Spleen (tissue), 11 donors: Measurements from ENCODE around the gene PPP4C. TPM values are rescaled to one million over a fixed set of nuclear protein-coding genes. Genes with fewer than 3 reads are reported as not detected.
"Not testable (repeated sequence)": the region's sequence is repeated elsewhere in the genome, so short reads cannot be mapped to it uniquely, and the experiment has no call there.

Experiments used
- DNase-seq: peaks from one replicate; pipeline ENCODE4 v3.0.0-alpha.2; 2020
- H3K27ac ChIP-seq, 8 donors: fragments of 200-600 bp; sonication (generic) in 7 of 8; 1 replicate in 4 of 8; 2 replicates in 4 of 8; pipeline versions ENCODE4 v1.5.0 to v1.8.0; 2016 to 2021; ENCODE audit warnings: inconsistent platforms in 4 of 8, mild to moderate bottlenecking in 4 of 8, moderate library complexity in 1 of 8
- H3K27me3 ChIP-seq, 7 donors: fragments of 200-600 bp; sonication (generic) in 6 of 7; replicated peaks in 1 of 7; 1 replicate in 4 of 7; 2 replicates in 3 of 7; pipeline versions ENCODE4 v1.5.0 to v1.8.0; 2016 to 2021; ENCODE audit warnings: inconsistent platforms in 3 of 7, mild to moderate bottlenecking in 1 of 7
- H3K36me3 ChIP-seq, 6 donors: fragments of 200-600 bp; sonication (generic) in 5 of 6; 1 replicate in 4 of 6; 2 replicates in 2 of 6; pipeline versions ENCODE4 v1.5.0 to v1.8.0; 2016 to 2021; ENCODE audit warnings: inconsistent platforms in 2 of 6
- H3K4me1 ChIP-seq, 6 donors: fragments of 200-600 bp; sonication (generic) in 5 of 6; 1 replicate in 3 of 6; 2 replicates in 3 of 6; pipeline versions ENCODE4 v1.5.0 to v1.8.0; 2016 to 2021; ENCODE audit warnings: inconsistent platforms in 3 of 6
- H3K4me3 ChIP-seq, 8 donors: fragments of 200-600 bp; sonication (generic) in 7 of 8; 1 replicate in 4 of 8; 2 replicates in 4 of 8; pipeline versions ENCODE4 v1.5.0 to v1.8.0; 2016 to 2021; ENCODE audit warnings: inconsistent platforms in 4 of 8, mild to moderate bottlenecking in 4 of 8, moderate library complexity in 2 of 8
- H3K9me3 ChIP-seq, 8 donors: fragments of 200-600 bp; sonication (generic) in 7 of 8; 1 replicate in 4 of 8; 2 replicates in 4 of 8; pipeline versions ENCODE4 v1.5.0 to v1.8.0; 2016 to 2021; ENCODE audit warnings: inconsistent platforms in 4 of 8
- POLR2A ChIP-seq, 3 donors: fragments of 450-650 bp; IDR thresholded peaks; one replicate each; pipeline ENCODE4 v1.5.1; 2017; ENCODE audit warnings: antibody characterized with exemption in 3 of 3, mild to moderate bottlenecking in 1 of 3
- POLR2AphosphoS5 ChIP-seq, 3 donors: sonication (generic); formaldehyde crosslinking; IDR thresholded peaks; one replicate each; pipeline ENCODE4 v1.5.1; 2017; ENCODE audit warnings: antibody characterized with exemption in 3 of 3
- WGBS, 5 donors: extraction: QIAGEN DNeasy Blood & Tissue Kit in 3 of 5; methylation state at CpG; one replicate each; pipeline versions ENCODE4 v1.1.5 to v1.1.7; 2013 to 2018; 5-methylcytosine and 5-hydroxymethylcytosine counted together
- intact Hi-C: fragments of 100-400 bp; cut with DNase I; formaldehyde crosslinking; loops from one replicate; pipeline ENCODE4 v1.15.0; 2023; ENCODE audit warnings: low total_unique reads
- polyA plus RNA-seq, 3 donors: library from polyadenylated mRNA; stranded (reverse); fragments of 200-250 nt; gene quantifications; one replicate each; pipeline ENCODE4 v1.2.1, GENCODE V29; 2013
- total RNA-seq, 7 donors: library from RNA; depleted of rRNA in 3 of 7; stranded (reverse); fragments of >200 nt in 3 of 7; fragmentation: NEBNext Ultra II Directional in 4 of 7; extraction: Animal tissue kit (Norgen Biotek cat#: 25700) in 4 of 7; gene quantifications; one replicate each; pipeline versions ENCODE4 v1.1.0 to v1.2.1, GENCODE V29; 2016 to 2021
- TF ChIP-seq, protein P1 (sequence below), 11 experiments: fragments of 200-600 bp in 7 of 11; fragments of 450-650 bp in 4 of 11; sonication (generic) in 4 of 11; IDR thresholded peaks in 8 of 11; conservative IDR thresholded peaks in 3 of 11; 1 replicate in 7 of 11; 2 replicates in 4 of 11; pipeline versions ENCODE4 v1.4.0 to v1.8.0; 2016 to 2021; ENCODE audit warnings: antibody characterized with exemption in 11 of 11, inconsistent platforms in 4 of 11, mild to moderate bottlenecking in 1 of 11
- donor health status: healthy with polysubstance abuse.
- donor health status: DM: no; HTN: no; CAD: no; lungs with moderate emphysema.
- donor health status: DM: no; HTN: no; CAD: no.
- donor health status: Bipolar disorder and iron deficiency.
- donor health status: healthy.
- donor health status: DM: no; HTN: no; CAD: no.
- donor health status: DM: yes; HTN: yes; CAD: no.

The PPP4C gene
- total and polyA plus RNA-seq, 10 donors: 43.9 to 128 (median 76.1) TPM

DNA sequence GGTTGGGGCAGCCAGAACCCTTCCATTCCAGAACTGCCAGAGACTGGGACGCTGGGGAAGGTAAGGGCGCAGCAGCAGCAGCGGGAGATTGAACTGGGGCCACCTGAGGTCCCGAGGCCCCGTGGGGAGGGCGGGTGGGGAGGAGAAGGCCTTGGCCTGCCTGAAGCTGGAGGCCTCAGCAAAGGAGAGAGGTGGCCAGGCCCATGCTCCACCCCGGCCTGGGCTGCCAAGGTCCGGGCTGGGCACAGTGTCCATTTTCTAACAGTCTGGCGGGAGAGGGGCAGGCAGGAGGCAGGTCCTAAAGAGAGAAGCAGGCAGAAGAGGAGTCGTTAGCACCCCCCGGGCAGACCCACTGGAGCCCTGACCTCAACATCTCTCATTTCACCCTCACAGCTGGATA is 38.6 kb downstream of the PPP4C start:
- peak overlapping the region in 2 of 8 donors; percentile 5 to 10 for H3K27ac ChIP-seq
- H3K27me3 ChIP-seq: no peaks in the 10 kb centered on the region
- H3K4me3 ChIP-seq: no peak overlapping the region
- H3K36me3 ChIP-seq: peaks cover 0 to 100% (median 72%) of the 10 kb centered on the region in 6 donors
- peaks cover 0 to 33% (median 9%) of the 10 kb centered on the region in 6 donors for H3K4me1 ChIP-seq
- intact Hi-C loops: no loop called here
- no peaks in the 10 kb centered on the region for H3K9me3 ChIP-seq
- TF ChIP-seq POLR2AphosphoS5 (IDR thresholded peaks at IDR 0.05) (no peak), POLR2A (IDR thresholded peaks at IDR 0.05) (no peak)
- TF ChIP-seq, protein P1, sequence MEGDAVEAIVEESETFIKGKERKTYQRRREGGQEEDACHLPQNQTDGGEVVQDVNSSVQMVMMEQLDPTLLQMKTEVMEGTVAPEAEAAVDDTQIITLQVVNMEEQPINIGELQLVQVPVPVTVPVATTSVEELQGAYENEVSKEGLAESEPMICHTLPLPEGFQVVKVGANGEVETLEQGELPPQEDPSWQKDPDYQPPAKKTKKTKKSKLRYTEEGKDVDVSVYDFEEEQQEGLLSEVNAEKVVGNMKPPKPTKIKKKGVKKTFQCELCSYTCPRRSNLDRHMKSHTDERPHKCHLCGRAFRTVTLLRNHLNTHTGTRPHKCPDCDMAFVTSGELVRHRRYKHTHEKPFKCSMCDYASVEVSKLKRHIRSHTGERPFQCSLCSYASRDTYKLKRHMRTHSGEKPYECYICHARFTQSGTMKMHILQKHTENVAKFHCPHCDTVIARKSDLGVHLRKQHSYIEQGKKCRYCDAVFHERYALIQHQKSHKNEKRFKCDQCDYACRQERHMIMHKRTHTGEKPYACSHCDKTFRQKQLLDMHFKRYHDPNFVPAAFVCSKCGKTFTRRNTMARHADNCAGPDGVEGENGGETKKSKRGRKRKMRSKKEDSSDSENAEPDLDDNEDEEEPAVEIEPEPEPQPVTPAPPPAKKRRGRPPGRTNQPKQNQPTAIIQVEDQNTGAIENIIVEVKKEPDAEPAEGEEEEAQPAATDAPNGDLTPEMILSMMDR (IDR thresholded peaks at IDR 0.05 in 8 of 11, conservative IDR thresholded peaks at IDR 0.05 in 3 of 11): no peak
- DNase-seq: no peak
- 84 to 93% (median 87%) methylated on average over 11 of the region's 11 CpGs for WGBS, 5 donors

DNA sequence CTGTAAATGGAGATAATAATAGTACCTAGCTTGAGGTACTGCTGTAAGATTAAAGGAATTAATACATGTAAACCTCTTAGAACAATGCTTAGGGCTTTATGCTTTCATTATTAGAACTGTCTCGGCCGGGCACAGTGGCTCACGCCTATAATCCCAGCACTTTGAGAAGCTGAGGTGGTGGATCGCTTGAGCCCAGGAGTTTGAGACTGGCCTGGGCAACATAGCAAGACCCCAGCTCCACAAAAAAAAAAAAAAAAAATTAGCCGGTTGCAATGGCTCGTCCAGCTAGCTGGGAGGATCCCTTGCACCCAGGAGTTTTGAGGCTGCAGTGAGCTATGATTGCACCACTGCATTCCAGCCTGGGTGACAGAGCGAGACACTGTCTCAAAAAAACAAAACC is 39.0 kb downstream of the PPP4C start:
- Histone ChIP-seq H3K4me1 (peaks cover 0 to 36% (median 10%) of the 10 kb centered on the region in 6 donors), H3K27ac (peak overlapping the region in 3 of 8 donors; percentile 5 to 34 (median 10)), H3K36me3 (peaks cover 0 to 100% (median 69%) of the 10 kb centered on the region in 6 donors)
- WGBS, 5 donors: 76 to 95% (median 91%) methylated on average over 7 of the region's 7 CpGs
- H3K27me3 ChIP-seq, intact Hi-C loops, H3K4me3 ChIP-seq, DNase-seq, H3K9me3 ChIP-seq: not testable (repeated sequence)

DNA sequence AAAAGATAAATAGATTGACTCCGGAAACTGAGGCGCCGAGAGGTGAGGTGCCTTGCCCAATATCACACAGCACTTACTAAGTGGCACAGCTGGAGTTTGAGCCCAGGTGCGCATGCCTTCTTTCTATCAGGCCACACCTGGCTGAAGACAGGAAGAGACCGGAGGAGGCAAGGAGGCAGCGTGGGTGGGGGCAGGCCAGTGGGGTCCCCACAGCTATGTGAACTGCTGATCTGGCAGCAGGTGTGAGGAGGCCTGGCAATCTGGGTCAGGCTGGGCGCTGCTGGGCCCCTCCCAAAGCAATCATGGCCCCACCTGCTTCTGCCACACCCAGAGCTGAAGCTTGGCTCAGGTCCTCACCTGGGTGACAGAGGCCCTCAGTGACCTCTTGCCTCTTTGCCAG is 39.4 kb downstream of the PPP4C start:
- Histone ChIP-seq H3K27me3 (no peaks in the 10 kb centered on the region), H3K36me3 (peaks cover 0 to 100% (median 68%) of the 10 kb centered on the region in 6 donors), H3K4me3 (no peak overlapping the region), H3K4me1 (peaks cover 0 to 40% (median 14%) of the 10 kb centered on the region in 6 donors), H3K27ac (peak overlapping the region in 5 of 8 donors; percentile 5 to 64 (median 34)), H3K9me3 (no peaks in the 10 kb centered on the region)
- TF ChIP-seq POLR2A (IDR thresholded peaks at IDR 0.05) (no peak), POLR2AphosphoS5 (IDR thresholded peaks at IDR 0.05) (peak; percentile 19 to 39 (median 37))
- TF ChIP-seq, protein P1 (IDR thresholded peaks at IDR 0.05 in 8 of 11, conservative IDR thresholded peaks at IDR 0.05 in 3 of 11): no peak
- WGBS, 5 donors: 76 to 90% (median 85%) methylated on average over 7 of the region's 7 CpGs
- intact Hi-C loops: no loop called here
- no peak for DNase-seq

DNA sequence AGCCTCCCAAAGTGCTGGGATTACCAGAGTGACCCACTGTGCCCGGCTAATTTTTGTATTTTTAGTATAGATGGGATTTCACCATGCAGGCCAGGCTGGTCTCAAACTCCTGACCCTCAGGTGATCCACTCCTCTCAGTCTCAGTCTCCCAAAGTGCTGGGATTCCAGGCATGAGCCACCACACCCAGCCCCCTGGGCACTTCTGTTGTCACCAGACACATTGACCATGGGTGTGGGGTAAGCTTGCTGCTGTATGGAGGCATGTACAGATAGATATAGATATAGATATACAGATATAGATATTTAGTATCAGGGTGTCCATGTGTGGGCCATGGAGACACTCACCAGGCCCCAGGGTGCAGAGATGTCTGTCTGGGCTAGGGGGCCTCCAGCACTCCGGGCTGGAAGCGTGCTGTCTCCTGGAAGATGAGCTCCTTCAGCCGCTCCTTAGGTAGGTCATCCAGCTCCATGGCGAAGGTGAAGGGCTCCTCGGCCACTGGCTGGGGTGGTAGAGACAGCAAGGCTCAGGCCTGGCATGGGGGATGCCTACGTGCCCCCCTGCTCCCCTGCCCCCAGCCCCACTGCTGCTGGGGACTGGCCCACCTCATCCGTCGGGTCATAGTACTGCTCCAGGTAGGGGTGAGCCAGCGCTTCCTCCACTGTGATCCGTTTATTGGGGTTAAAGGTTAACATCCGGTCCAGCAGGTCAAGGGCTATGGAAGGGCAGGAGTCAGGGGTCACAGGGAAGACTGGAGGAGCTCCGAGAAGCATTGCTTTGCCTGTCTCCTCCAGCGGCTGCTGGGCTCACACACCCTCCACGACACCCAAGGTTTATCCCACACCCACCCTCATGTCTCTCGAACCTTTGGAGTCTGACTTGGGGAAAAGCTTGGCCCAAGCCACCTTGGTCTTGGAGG is 40.8 kb downstream of the PPP4C start:
- no peak for DNase-seq
- no peaks in the 10 kb centered on the region for H3K9me3 ChIP-seq
- no peak overlapping the region for H3K4me3 ChIP-seq
- intact Hi-C loops: no loop called here
- TF ChIP-seq, protein P1 (IDR thresholded peaks at IDR 0.05 in 8 of 11, conservative IDR thresholded peaks at IDR 0.05 in 3 of 11): no peak
- no peak for TF ChIP-seq POLR2A (IDR thresholded peaks at IDR 0.05)
- no peak for TF ChIP-seq POLR2AphosphoS5 (IDR thresholded peaks at IDR 0.05)
- peaks cover 9 to 53% (median 27%) of the 10 kb centered on the region in 6 donors for H3K4me1 ChIP-seq
- H3K27me3 ChIP-seq: no peaks in the 10 kb centered on the region
- peaks cover 0 to 100% (median 58%) of the 10 kb centered on the region in 6 donors for H3K36me3 ChIP-seq
- WGBS, 5 donors: 89 to 95% (median 91%) methylated on average over 8 to 16 of the region's 16 CpGs
- no peak overlapping the region for H3K27ac ChIP-seq
